Bronchial epithelial cell (primary cell): Measurements from ENCODE around the gene HAS3. TPM values are rescaled to one million over a fixed set of nuclear protein-coding genes. Genes with fewer than 3 reads are reported as not detected.

Experiments used
- DNase-seq: peaks from one replicate; pipeline ENCODE4 v3.0.0-alpha.2; 2010; ENCODE audit warnings: low read depth
- FAIRE-seq: peaks from 2 replicates; lab custom pipeline; 2011; peaks lifted over from hg19 to GRCh38; lab: Jason Lieb, UNC
- H3K27me3 ChIP-seq: 2 replicates; pipeline ENCODE4 v1.5.1; 2011; ENCODE audit warnings: low read length; ENCODE audit not compliant: control insufficient read depth, insufficient read depth
- H3K36me3 ChIP-seq: 2 replicates; pipeline ENCODE4 v1.5.1; 2011; ENCODE audit warnings: low read length; ENCODE audit not compliant: control insufficient read depth, insufficient read depth
- H3K4me3 ChIP-seq: 2 replicates; pipeline ENCODE4 v1.5.1; 2011; ENCODE audit warnings: mild to moderate bottlenecking, low read depth, low read length, control low read depth
- total RNA-seq: library from RNA; depleted of rRNA; stranded (reverse); fragments of >200 nt; gene quantifications from 2 replicates; pipeline ENCODE4 v1.2.1, GENCODE V29; 2014
- TF ChIP-seq, protein P1 (sequence below): IDR thresholded peaks from 2 replicates; pipeline ENCODE4 v1.5.1; 2011; ENCODE audit warnings: mild to moderate bottlenecking, moderate library complexity, low read length, control low read depth, inconsistent platforms; ENCODE audit not compliant: insufficient read depth, severe bottlenecking

Gene HAS3
- total RNA-seq, 1 donor from 2014 or later, result 8.4 TPM

DNA sequence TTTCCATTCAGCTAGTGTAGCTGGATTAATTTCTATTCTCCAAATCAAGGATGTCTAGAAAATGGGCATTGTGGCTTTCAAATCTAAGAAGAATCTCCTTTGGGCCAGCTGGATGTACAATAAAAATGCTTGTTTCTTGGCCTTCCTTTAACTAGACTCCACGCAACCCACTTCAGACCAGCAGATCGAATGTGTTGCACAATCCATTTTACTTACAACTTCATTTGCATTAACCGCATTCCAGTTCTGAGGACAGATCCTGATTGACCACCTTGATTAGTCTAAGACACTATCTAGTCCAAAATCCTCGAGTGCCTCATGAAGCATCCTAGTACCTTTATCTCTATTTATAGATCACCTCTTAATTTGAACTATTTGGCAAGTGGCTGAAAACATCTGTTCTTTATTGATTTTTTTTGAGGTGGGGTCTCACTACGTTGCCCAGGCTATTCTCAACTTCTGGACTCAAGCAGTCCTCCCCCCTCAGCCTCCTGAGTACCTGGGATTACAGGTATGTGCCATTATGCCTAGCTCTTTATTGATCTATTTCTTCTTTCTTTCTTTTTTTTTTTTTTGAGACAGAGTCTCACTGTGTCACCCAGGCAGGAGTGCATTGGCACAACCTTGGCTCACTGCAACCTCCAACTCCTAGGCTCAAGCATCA, 20.3 kb upstream of the HAS3 start:
- Histone ChIP-seq H3K36me3 (no peaks in the 10 kb centered on the region), H3K27me3 (no peaks in the 10 kb centered on the region), H3K4me3 (no peak overlapping the region)
- DNase-seq, result no peak
- TF ChIP-seq, protein P1, sequence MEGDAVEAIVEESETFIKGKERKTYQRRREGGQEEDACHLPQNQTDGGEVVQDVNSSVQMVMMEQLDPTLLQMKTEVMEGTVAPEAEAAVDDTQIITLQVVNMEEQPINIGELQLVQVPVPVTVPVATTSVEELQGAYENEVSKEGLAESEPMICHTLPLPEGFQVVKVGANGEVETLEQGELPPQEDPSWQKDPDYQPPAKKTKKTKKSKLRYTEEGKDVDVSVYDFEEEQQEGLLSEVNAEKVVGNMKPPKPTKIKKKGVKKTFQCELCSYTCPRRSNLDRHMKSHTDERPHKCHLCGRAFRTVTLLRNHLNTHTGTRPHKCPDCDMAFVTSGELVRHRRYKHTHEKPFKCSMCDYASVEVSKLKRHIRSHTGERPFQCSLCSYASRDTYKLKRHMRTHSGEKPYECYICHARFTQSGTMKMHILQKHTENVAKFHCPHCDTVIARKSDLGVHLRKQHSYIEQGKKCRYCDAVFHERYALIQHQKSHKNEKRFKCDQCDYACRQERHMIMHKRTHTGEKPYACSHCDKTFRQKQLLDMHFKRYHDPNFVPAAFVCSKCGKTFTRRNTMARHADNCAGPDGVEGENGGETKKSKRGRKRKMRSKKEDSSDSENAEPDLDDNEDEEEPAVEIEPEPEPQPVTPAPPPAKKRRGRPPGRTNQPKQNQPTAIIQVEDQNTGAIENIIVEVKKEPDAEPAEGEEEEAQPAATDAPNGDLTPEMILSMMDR, result no peak
- FAIRE-seq, result no peak

DNA sequence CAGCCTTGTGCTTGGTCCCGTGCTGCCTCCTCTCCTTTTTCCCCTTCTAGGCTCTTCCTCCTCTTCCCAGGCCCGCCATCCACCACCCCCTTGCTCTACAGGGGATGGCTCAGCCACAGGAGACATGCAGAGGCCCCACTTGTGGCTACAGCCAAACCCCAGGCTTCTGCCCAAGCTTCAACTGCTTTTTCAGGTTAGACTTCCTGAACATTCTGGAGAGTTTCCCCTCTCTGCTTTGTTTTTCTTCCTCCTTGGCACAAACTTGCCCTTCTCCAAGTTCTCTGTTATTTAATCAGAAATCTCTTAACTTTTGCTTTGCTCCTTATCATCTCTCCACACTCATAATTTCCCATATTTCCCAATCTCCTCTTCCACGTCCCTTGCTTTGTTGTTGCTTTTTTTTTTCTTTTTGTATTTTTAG, 18.3 kb upstream of the HAS3 start:
- TF ChIP-seq, protein P1, result no peak
- no peak for DNase-seq
- FAIRE-seq, result no peak
- H3K4me3 ChIP-seq, result no peak overlapping the region
- H3K36me3 ChIP-seq, result no peaks in the 10 kb centered on the region
- H3K27me3 ChIP-seq, result no peaks in the 10 kb centered on the region

DNA sequence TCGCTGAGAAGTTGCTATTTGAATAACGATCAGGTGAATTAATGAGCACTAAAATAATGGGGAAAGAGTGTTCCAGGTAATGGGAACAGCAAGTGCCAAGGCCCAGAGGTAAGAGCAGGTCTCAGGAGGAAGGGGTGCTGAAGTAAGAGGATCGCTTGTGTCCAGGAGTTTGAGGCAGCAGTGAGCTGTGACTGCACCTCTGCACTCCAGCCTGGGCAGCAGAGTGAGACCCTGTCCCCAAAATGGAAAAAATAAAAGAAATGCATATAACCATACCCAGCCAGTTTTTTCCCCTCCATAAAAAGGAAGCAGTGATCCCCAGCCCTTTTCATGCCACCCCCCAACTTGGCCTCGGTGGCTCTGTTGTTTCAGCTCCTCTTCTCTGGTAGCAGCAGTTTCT, 16.8 kb upstream of the HAS3 start:
- no peaks in the 10 kb centered on the region for H3K36me3 ChIP-seq
- DNase-seq, result no peak
- TF ChIP-seq, protein P1, result no peak
- no peak overlapping the region for H3K4me3 ChIP-seq
- H3K27me3 ChIP-seq, result no peaks in the 10 kb centered on the region
- no peak for FAIRE-seq

DNA sequence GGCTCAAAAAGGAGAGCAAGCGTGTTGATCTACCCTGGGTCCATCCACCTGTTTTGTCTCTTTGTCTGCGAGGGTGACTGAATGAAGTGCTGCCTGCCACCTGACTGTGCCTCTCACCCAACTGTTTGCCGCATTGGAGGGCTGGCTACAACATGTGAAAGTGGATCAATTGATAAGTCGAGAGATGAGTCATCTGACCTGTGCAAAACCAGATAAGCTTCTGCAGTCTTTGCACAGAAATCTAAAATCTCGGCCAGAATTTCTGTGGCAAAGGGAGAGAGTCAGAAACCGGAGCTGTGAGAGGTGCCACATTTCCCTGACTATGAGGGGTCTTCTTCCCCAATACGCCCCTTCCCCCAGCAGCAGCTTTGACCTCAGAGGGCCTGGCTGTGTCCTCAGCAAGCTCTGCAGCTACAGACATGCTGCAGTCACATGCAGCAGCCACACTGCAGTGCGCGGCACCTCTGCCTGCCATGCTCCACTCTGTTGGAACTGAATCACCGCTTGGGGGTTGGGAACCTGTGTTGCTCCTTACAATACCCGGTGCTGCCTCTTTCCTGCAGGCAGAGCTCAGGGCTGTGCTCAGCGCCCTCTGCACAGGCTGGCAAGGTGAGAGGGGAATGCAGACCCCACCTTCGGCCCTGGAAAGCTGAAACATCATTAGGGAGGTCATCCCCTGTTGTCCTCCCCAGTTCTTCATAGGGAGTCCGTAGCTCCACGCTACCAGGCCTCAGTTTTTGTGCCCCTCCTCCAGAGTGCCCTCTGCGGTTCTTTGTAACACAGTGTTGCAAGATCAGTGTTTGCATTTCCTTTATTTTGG, 16.2 kb upstream of the HAS3 start:
- no peak for FAIRE-seq
- Histone ChIP-seq H3K4me3 (no peak overlapping the region), H3K36me3 (no peaks in the 10 kb centered on the region), H3K27me3 (no peaks in the 10 kb centered on the region)
- TF ChIP-seq, protein P1, result peak; percentile 13
- peak; percentile 74 for DNase-seq

DNA sequence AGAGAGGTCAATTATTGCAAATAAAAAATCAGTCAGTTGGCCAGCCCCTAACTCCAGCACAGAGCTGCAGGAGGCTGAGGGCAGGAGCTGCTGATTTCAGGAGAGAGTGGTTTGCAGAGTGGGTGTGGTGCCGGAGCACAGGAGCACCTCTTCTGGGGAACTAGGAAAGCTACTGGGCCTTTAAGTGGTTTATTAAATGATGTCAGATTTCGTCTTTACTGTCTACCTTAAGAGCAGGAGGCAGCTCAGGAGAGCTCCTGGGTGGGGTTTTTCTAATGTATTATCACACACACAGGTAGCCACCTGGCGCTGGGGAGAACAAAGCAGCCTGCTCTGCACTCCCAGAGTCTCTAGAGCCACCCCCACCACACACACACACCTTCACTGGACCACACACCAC, 11.5 kb upstream of the HAS3 start:
- TF ChIP-seq, protein P1, result no peak
- no peak for FAIRE-seq

More for the DNA sequence above, 11.5 kb upstream of the HAS3 start:
- no peak for DNase-seq
- H3K4me3 ChIP-seq, result no peak overlapping the region
- H3K27me3 ChIP-seq, result no peaks in the 10 kb centered on the region
- no peaks in the 10 kb centered on the region for H3K36me3 ChIP-seq
